Prostate gland (tissue), 2 donors: ENCODE results near the gene ITM2B.

Experiments
- POLR2A ChIP-seq: fragments of 450-650 bp; IDR thresholded peaks from one replicate; pipeline ENCODE4 v1.6.1; 2016; ENCODE audit warnings: antibody characterized with exemption, mild to moderate bottlenecking
- TF ChIP-seq, protein P1 (sequence below), 4 experiments: fragments of 200-600 bp in 2 of 4; fragments of 450-650 bp in 2 of 4; sonication (generic) in 2 of 4; IDR thresholded peaks; 1 replicate in 3 of 4; 2 replicates in 1 of 4; pipeline ENCODE4 v1.5.1; 2016 to 2019; ENCODE audit warnings: antibody characterized with exemption in 4 of 4, mild to moderate bottlenecking in 2 of 4, moderate library complexity in 2 of 4

DNA sequence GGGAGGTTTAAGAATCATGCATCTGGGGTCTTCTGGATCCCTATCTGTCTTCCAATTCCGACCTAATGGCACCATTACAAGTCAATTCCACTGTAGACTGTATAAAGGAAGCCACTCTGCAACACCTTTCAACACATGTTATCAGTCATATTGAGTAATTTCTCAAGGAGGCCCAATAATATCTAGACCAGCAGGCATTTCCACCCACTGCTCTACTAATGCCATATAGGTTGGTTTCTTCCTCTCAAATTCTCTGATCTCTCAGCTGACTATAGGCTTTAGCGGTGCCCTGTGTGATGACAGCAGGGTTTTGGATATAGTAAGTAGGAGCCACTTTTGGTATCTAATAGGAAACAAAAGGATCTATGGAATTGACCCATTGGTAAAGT, 12.4 kb upstream of the ITM2B start:
- TF ChIP-seq, protein P1, sequence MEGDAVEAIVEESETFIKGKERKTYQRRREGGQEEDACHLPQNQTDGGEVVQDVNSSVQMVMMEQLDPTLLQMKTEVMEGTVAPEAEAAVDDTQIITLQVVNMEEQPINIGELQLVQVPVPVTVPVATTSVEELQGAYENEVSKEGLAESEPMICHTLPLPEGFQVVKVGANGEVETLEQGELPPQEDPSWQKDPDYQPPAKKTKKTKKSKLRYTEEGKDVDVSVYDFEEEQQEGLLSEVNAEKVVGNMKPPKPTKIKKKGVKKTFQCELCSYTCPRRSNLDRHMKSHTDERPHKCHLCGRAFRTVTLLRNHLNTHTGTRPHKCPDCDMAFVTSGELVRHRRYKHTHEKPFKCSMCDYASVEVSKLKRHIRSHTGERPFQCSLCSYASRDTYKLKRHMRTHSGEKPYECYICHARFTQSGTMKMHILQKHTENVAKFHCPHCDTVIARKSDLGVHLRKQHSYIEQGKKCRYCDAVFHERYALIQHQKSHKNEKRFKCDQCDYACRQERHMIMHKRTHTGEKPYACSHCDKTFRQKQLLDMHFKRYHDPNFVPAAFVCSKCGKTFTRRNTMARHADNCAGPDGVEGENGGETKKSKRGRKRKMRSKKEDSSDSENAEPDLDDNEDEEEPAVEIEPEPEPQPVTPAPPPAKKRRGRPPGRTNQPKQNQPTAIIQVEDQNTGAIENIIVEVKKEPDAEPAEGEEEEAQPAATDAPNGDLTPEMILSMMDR (IDR thresholded peaks at IDR 0.05) = no peak
- TF ChIP-seq POLR2A = no peak
